Chondrocyte (in vitro differentiated cells): Measurements from ENCODE around the gene WASF2. TPM values are rescaled to one million over a fixed set of nuclear protein-coding genes. Genes with fewer than 3 reads are reported as not detected.
A peak's percentile ranks its signal among the peaks of the same experiment; 100 is the strongest.

Experiments
- DNase-seq: peaks from one replicate; pipeline ENCODE4 v3.0.0; 2021; ENCODE audit warnings: mixed read lengths, low spot score
- H3K27ac Mint-ChIP-seq: one replicate; pipeline ENCODE4 v1.8.0; 2021; ENCODE audit warnings: mild to moderate bottlenecking, moderate library complexity, mixed read lengths; ENCODE audit not compliant: unreplicated experiment
- H3K27me3 Mint-ChIP-seq: 2 replicates; pipeline ENCODE4 v1.8.0; 2021; ENCODE audit warnings: low read depth, mixed read lengths
- H3K36me3 Mint-ChIP-seq: 2 replicates; pipeline ENCODE4 v1.8.0; 2021; ENCODE audit warnings: low read depth, mixed read lengths
- H3K4me1 Mint-ChIP-seq: 2 replicates; pipeline ENCODE4 v1.8.0; 2021; ENCODE audit warnings: low read depth, mild to moderate bottlenecking, mixed read lengths
- H3K4me3 Mint-ChIP-seq: one replicate; pipeline ENCODE4 v1.8.0; 2021; ENCODE audit warnings: mild to moderate bottlenecking, moderate library complexity, mixed read lengths; ENCODE audit not compliant: unreplicated experiment
- H3K9me3 Mint-ChIP-seq: 2 replicates; pipeline ENCODE4 v1.8.0; 2021; ENCODE audit warnings: low read depth, mixed read lengths
- CTCF ChIP-seq: fragments of 200-600 bp; sonication (generic); IDR thresholded peaks from 2 replicates; pipeline ENCODE4 v1.5.0; 2021; ENCODE audit warnings: antibody characterized with exemption, mild to moderate bottlenecking, moderate library complexity
- total RNA-seq: library from RNA; stranded (reverse); gene quantifications from 3 replicates; pipeline ENCODE4 v1.2.1, GENCODE V29; 2021

WASF2 gene
- total RNA-seq, 1 donor from 2014 or later, result 128 TPM

DNA sequence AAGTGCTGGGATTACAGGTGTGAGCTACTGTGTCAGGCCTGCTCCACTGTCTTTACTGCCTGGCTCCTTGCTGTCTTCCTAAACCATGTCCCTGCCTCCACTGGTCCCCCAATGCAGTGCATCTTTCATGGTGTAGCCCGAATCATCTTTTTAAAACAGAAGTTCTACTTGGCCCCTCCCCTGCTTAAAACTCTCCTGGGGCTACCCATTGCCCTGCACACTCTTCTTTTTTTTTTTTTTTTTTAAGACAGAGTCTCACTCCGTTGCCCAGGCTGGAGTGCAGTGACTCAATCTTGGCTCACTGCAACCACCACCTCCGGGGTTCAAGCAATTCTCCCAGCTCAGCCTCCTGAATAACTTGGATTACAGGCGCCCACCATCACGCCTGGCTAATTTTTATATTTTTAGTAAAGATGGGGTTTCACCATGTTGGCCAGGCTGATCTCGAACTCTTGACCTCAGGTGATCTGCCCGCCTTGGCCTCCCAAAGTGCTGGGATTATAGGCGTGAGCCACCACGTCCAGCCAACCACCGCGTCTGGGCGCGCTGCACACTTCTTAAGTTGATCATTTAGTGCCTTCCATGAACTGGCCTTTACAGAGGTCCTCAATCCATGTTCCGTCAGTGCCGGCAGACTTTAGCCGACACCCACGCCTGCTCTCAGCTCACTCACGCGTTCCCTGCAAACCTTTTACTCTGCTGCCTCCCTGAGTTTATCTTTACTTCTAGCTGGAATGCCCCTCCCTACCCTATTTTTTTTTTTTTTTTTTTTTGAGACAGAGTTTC, 117.8 kb downstream of the WASF2 start:
- Mint-ChIP-seq H3K4me1 (peaks cover 8% of the 10 kb centered on the region), H3K4me3 (no peak overlapping the region), H3K36me3 (no peaks in the 10 kb centered on the region), H3K9me3 (no peaks in the 10 kb centered on the region), H3K27ac (no peak overlapping the region), H3K27me3 (no peaks in the 10 kb centered on the region)
- DNase-seq, result no peak
- no peak for TF ChIP-seq CTCF

DNA sequence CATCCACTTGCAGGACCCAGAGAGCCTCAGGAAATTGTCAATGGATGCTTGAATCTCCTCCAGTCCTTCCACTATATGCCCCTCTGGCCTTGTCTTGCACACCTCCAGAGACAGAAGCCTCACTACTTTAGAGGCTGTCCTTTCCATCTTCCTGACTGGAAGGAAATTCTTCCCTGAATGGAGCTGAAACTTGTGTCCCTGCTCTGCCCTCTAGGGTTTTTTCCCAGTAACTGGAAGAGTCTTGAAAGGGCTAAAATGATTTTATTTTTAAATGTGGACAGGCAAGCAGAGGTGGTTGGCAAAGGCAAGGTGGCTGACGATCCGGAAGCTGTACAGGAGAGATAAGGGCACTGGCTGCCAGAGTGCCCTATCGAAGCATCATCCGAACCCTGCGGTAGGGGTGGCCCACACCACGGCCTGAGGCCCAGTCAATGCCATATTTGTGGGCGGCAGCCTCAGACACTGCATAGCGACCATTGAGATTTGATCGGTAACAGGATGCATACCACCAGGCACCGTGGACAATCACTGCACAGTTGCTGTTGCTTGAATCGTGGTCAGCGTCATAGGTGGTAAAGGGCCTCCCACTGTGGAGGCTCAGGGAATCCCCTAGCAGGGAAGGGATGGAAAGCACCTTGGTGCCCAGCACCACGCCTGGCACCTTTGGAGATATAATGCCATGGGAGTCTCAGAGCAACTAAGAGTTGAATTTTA, 120.9 kb downstream of the WASF2 start:
- H3K4me3 Mint-ChIP-seq, result no peak overlapping the region

GRCh38 chr1:27367160-27367650, 122.8 kb downstream of the WASF2 start:
- H3K4me1 Mint-ChIP-seq, result peaks cover 24% of the 10 kb centered on the region
- no peak for DNase-seq
- peaks cover 13% of the 10 kb centered on the region for H3K36me3 Mint-ChIP-seq
- no peaks in the 10 kb centered on the region for H3K27me3 Mint-ChIP-seq
- H3K9me3 Mint-ChIP-seq, result no peaks in the 10 kb centered on the region
- H3K27ac Mint-ChIP-seq, result peak overlapping the region; percentile 86
- H3K4me3 Mint-ChIP-seq, result peak overlapping the region; percentile 73
- TF ChIP-seq CTCF, result no peak

More for the DNA sequence above, 120.9 kb downstream of the WASF2 start:
- DNase-seq, result peak; percentile 61
- Mint-ChIP-seq H3K4me1 (peaks cover 23% of the 10 kb centered on the region), H3K27ac (no peak overlapping the region), H3K36me3 (peaks cover 3% of the 10 kb centered on the region), H3K27me3 (no peaks in the 10 kb centered on the region), H3K9me3 (no peaks in the 10 kb centered on the region)
- peak; percentile 65 for TF ChIP-seq CTCF

GRCh38 chr1:27366411-27367159, 123.4 kb downstream of the WASF2 start, which contains the start of gene MAP3K6:
TSS of gene MAP3K6 (minus strand) at chr1:27366961. CDS start at chr1:27366597, 364 bp downstream.
- H3K27ac Mint-ChIP-seq, result peak within 1 kb of the TSS; percentile 99
- DNase-seq, result peak; percentile 95
- no peaks in the 10 kb centered on the region for H3K27me3 Mint-ChIP-seq
- H3K4me1 Mint-ChIP-seq, result peaks cover 24% of the 10 kb centered on the region
- TF ChIP-seq CTCF, result peak; percentile 74
- H3K4me3 Mint-ChIP-seq, result peak within 1 kb of the TSS; percentile 91
- no peaks in the 10 kb centered on the region for H3K9me3 Mint-ChIP-seq
- peaks cover 16% of the 10 kb centered on the region for H3K36me3 Mint-ChIP-seq

DNA sequence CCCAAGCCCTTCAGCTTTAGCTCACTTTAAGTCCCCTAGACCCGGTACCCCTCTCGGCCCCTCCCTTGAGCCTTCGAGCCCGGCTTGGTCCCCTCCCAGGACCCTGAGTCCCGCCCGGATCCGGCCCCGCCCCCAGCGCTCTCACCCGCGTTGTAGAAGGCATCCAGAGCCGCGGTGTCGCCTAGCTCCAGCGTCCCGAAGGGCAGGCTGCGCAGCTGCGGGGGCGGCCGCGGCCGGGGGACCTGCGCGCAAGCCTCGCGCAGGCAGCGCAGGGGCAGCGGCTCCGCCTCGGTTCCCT, 123.9 kb downstream of the WASF2 start:
- peaks cover 24% of the 10 kb centered on the region for H3K4me1 Mint-ChIP-seq
- peak overlapping the region; percentile 91 for H3K4me3 Mint-ChIP-seq
- no peaks in the 10 kb centered on the region for H3K27me3 Mint-ChIP-seq
- TF ChIP-seq CTCF, result no peak
- H3K9me3 Mint-ChIP-seq, result no peaks in the 10 kb centered on the region
- DNase-seq, result peak; percentile 94
- peak overlapping the region; percentile 99 for H3K27ac Mint-ChIP-seq
- H3K36me3 Mint-ChIP-seq, result peaks cover 19% of the 10 kb centered on the region
